HEK293T (cell line): ENCODE data around the gene GDF2.

Experiments used
- CTCF ChIA-PET: fragments of 350-600 bp; formaldehyde crosslinking; extraction: SDS; loops from one replicate; lab custom pipeline; 2021; ENCODE audit warnings: antibody characterized with exemption, inconsistent platforms; lab: Yijun Ruan, JAX
- POLR2A ChIA-PET: fragments of 350-600 bp; formaldehyde crosslinking; extraction: SDS; loops from one replicate; lab custom pipeline; 2020; ENCODE audit warnings: antibody characterized with exemption, inconsistent platforms; lab: Yijun Ruan, JAX
- DNase-seq: peaks from one replicate; pipeline ENCODE4 v3.0.0; 2012; ENCODE audit warnings: mixed read lengths; ENCODE audit errors: extremely low spot score
- ARNT ChIP-seq: fragments of 450-650 bp; IDR thresholded peaks from 2 replicates; pipeline ENCODE4 v1.6.1; 2017; ENCODE audit warnings: mild to moderate bottlenecking
- BHLHE40 ChIP-seq: fragments of 450-650 bp; IDR thresholded peaks from 2 replicates; pipeline ENCODE4 v1.6.1; 2016; ENCODE audit warnings: mild to moderate bottlenecking, moderate library complexity, borderline replicate concordance
- CTBP1 ChIP-seq: fragments of 450-650 bp; IDR thresholded peaks from 2 replicates; pipeline ENCODE4 v1.6.1; 2016; ENCODE audit warnings: borderline replicate concordance
- ELF4 ChIP-seq: fragments of 450-650 bp; IDR thresholded peaks from 2 replicates; pipeline ENCODE4 v1.6.1; 2017; ENCODE audit warnings: antibody characterized with exemption
- FOXA1 ChIP-seq: fragments of 450-650 bp; IDR thresholded peaks from 2 replicates; pipeline ENCODE4 v1.6.1; 2016; ENCODE audit warnings: mild to moderate bottlenecking
- FOXK2 ChIP-seq: fragments of 450-650 bp; IDR thresholded peaks from 2 replicates; pipeline ENCODE4 v1.6.1; 2016; ENCODE audit warnings: mild to moderate bottlenecking
- FOXM1 ChIP-seq: fragments of 450-650 bp; IDR thresholded peaks from 2 replicates; pipeline ENCODE4 v1.6.1; 2017; ENCODE audit warnings: mild to moderate bottlenecking, borderline replicate concordance
- HDGF ChIP-seq: fragments of 450-650 bp; IDR thresholded peaks from 2 replicates; pipeline ENCODE4 v1.6.1; 2017; ENCODE audit warnings: antibody characterized with exemption, borderline replicate concordance
- L3MBTL2 ChIP-seq: fragments of 450-650 bp; conservative IDR thresholded peaks from 2 replicates; pipeline ENCODE4 v1.6.1; 2016; ENCODE audit warnings: mild to moderate bottlenecking
- LEF1 ChIP-seq: fragments of 450-650 bp; IDR thresholded peaks from 2 replicates; pipeline ENCODE4 v1.6.1; 2017; ENCODE audit warnings: mild to moderate bottlenecking, borderline replicate concordance
- NFRKB ChIP-seq: fragments of 450-650 bp; IDR thresholded peaks from 2 replicates; pipeline ENCODE4 v1.6.1; 2016; ENCODE audit warnings: mild to moderate bottlenecking, moderate library complexity
- PKNOX1 ChIP-seq: fragments of 450-650 bp; IDR thresholded peaks from 2 replicates; pipeline ENCODE4 v1.6.1; 2016
- SP1 ChIP-seq: fragments of 450-650 bp; IDR thresholded peaks from 2 replicates; pipeline ENCODE4 v1.6.1; 2017
- SUZ12 ChIP-seq: fragments of 450-650 bp; IDR thresholded peaks from 2 replicates; pipeline ENCODE4 v1.6.1; 2016; ENCODE audit warnings: mild to moderate bottlenecking
- TARDBP ChIP-seq: fragments of 450-650 bp; IDR thresholded peaks from 2 replicates; pipeline ENCODE4 v1.6.1; 2016
- ZNF384 ChIP-seq: fragments of 450-650 bp; IDR thresholded peaks from 2 replicates; pipeline ENCODE4 v1.6.1; 2016

The GDF2 gene

GRCh38 chr10:47311193-47311931 lies 10.9 kb upstream of the GDF2 start:
- TF ChIP-seq L3MBTL2 (no peak), HDGF (no peak), BHLHE40 (no peak), TARDBP (no peak), FOXA1 (no peak), FOXK2 (no peak), ARNT (no peak), SUZ12 (no peak), ZNF384 (no peak), SP1 (no peak), NFRKB (no peak), PKNOX1 (no peak)
- ChIA-PET CTCF (interaction anchor here (0.7 to 5.1 kb wide), 7 partner anchors 13 to 315 kb away, joined by 3 to 32 read pairs (median 3); no protein-coding TSS in a partner anchor), POLR2A (no interaction called here)
- no peak for DNase-seq

- CTCF ChIA-PET: interaction anchor here (0.7 to 5.1 kb wide), 7 partner anchors 12 to 316 kb away, joined by 3 to 32 read pairs (median 3); no protein-coding TSS in a partner anchor
Measured at GRCh38 chr10:47311932-47312662, 10.2 kb upstream of the GDF2 start.

GRCh38 chr10:47312663-47312995 lies 9.6 kb upstream of the GDF2 start:
- no peak for TF ChIP-seq LEF1
- no peak for TF ChIP-seq SP1
- no peak for TF ChIP-seq ELF4
- no peak for TF ChIP-seq FOXM1
- TF ChIP-seq FOXK2: no peak
- no peak for TF ChIP-seq SUZ12
- no peak for TF ChIP-seq BHLHE40
- TF ChIP-seq TARDBP: no peak
- no peak for TF ChIP-seq CTBP1
- no peak for TF ChIP-seq PKNOX1
- TF ChIP-seq ZNF384: no peak
- no peak for TF ChIP-seq ARNT
- no peak for TF ChIP-seq L3MBTL2
- no peak for TF ChIP-seq HDGF
- TF ChIP-seq FOXA1: no peak
- no peak for TF ChIP-seq NFRKB
- DNase-seq: no peak
- POLR2A ChIA-PET: no interaction called here
- CTCF ChIA-PET: interaction anchor here (1.9 to 5.1 kb wide), 3 partner anchors 264 to 316 kb away, joined by 4 to 32 read pairs (median 28); no protein-coding TSS in a partner anchor

More at GRCh38 chr10:47311932-47312662, 10.2 kb upstream of the GDF2 start:
- POLR2A ChIA-PET: no interaction called here
- peak; percentile 79 for DNase-seq
- no peak for TF ChIP-seq LEF1
- no peak for TF ChIP-seq FOXA1
- no peak for TF ChIP-seq SUZ12
- TF ChIP-seq ELF4: no peak
- no peak for TF ChIP-seq FOXM1
- no peak for TF ChIP-seq L3MBTL2
- TF ChIP-seq BHLHE40: no peak
- TF ChIP-seq FOXK2: no peak
- no peak for TF ChIP-seq CTBP1
- TF ChIP-seq HDGF: no peak
- TF ChIP-seq SP1: no peak
- TF ChIP-seq ARNT: no peak
- TF ChIP-seq NFRKB: no peak

GRCh38 chr10:47314416-47314970 lies 7.8 kb upstream of the GDF2 start:
- POLR2A ChIA-PET: no interaction called here
- CTCF ChIA-PET: interaction anchor here (5.1 kb wide), 1 partner anchor 290 kb away, joined by 28 read pairs; no protein-coding TSS in a partner anchor
- DNase-seq: no peak
- TF ChIP-seq FOXA1 (no peak), SP1 (no peak), LEF1 (no peak), BHLHE40 (no peak), L3MBTL2 (no peak), ARNT (no peak), ELF4 (no peak), HDGF (no peak), TARDBP (no peak), PKNOX1 (no peak), FOXM1 (no peak), SUZ12 (no peak), CTBP1 (no peak), ZNF384 (no peak), FOXK2 (no peak), NFRKB (no peak)

GRCh38 chr10:47315421-47315820 lies 6.8 kb upstream of the GDF2 start:
- POLR2A ChIA-PET: no interaction called here
- CTCF ChIA-PET: interaction anchor here (1.4 kb wide), 1 partner anchor 291 kb away, joined by 3 read pairs; no protein-coding TSS in a partner anchor
- no peak for DNase-seq
- TF ChIP-seq PKNOX1 (no peak), HDGF (no peak), SP1 (no peak)
